RPMI8226 (cell line): ENCODE data around the gene HBEGF.
A peak's percentile ranks its signal among the peaks of the same experiment; 100 is the strongest.
"Not testable (repeated sequence)": the region's sequence is repeated elsewhere in the genome, so short reads cannot be mapped to it uniquely, and the experiment has no call there.

Source experiments
- DNase-seq: peaks from one replicate; pipeline ENCODE4 v3.0.0-alpha.2; 2015

The HBEGF gene

GRCh38 chr5:140360681-140361479 is 14.5 kb upstream of the HBEGF start:
- no peak for DNase-seq

- DNase-seq, result no peak
Measured at GRCh38 chr5:140360101-140360500, 13.7 kb upstream of the HBEGF start, which contains the start of gene SLC4A9. Gene SLC4A9 (plus strand): TSS chr5:140360194. CDS start chr5:140360237, 43 bp downstream.

- no peak for DNase-seq
Measured at GRCh38 chr5:140358738-140359310, 12.4 kb upstream of the HBEGF start.

- peak; percentile 81 for DNase-seq
Measured at GRCh38 chr5:140357726-140358093, 11.3 kb upstream of the HBEGF start.

- peak; percentile 31 for DNase-seq
Measured at GRCh38 chr5:140356853-140357725, 10.7 kb upstream of the HBEGF start.

GRCh38 chr5:140355546-140355945 is 9.1 kb upstream of the HBEGF start:
- no peak for DNase-seq

- DNase-seq, result peak; percentile 83
Measured at GRCh38 chr5:140351609-140352334, 5.4 kb upstream of the HBEGF start.

- DNase-seq, result no peak
Measured at GRCh38 chr5:140349244-140349643, 2.8 kb upstream of the HBEGF start.

- peak; percentile 61 for DNase-seq
Measured at GRCh38 chr5:140348104-140348503, 1.7 kb upstream of the HBEGF start.

- DNase-seq, result no peak
Measured at GRCh38 chr5:140347360-140347759, 957 bp upstream of the HBEGF start.

- no peak for DNase-seq
Measured at GRCh38 chr5:140345919-140346347, 470 bp downstream of the HBEGF start.

- no peak for DNase-seq
Measured at GRCh38 chr5:140344683-140345423, 1.6 kb downstream of the HBEGF start.

GRCh38 chr5:140343849-140344248 is 2.6 kb downstream of the HBEGF start:
- DNase-seq, result not testable (repeated sequence)

GRCh38 chr5:140342896-140343295 is 3.5 kb downstream of the HBEGF start:
- DNase-seq, result no peak

GRCh38 chr5:140342287-140342686 is 4.1 kb downstream of the HBEGF start:
- DNase-seq, result peak; percentile 19

- no peak for DNase-seq
Measured at GRCh38 chr5:140341591-140341990, 4.8 kb downstream of the HBEGF start.

- DNase-seq, result no peak
Measured at GRCh38 chr5:140340605-140341121, 5.7 kb downstream of the HBEGF start.

GRCh38 chr5:140339636-140340035 is 6.8 kb downstream of the HBEGF start:
- no peak for DNase-seq

GRCh38 chr5:140338908-140339307 is 7.5 kb downstream of the HBEGF start:
- DNase-seq, result no peak

GRCh38 chr5:140338336-140338735 is 8.1 kb downstream of the HBEGF start:
- no peak for DNase-seq

GRCh38 chr5:140337880-140338279 is 8.5 kb downstream of the HBEGF start:
- DNase-seq, result no peak

- DNase-seq, result no peak
Measured at GRCh38 chr5:140336388-140336787, 10.0 kb downstream of the HBEGF start.
